Activated naive CD8-positive, alpha-beta T cell treated with anti-CD3 and anti-CD28 coated beads, Interleukin-2, amount 50 U/mL, for 24 hours (primary cell): ENCODE results near the gene LAMA4.

Experiments used
- ATAC-seq: fragments of 150-1000 bp; cut with Tn5 transposase; one replicate; pipeline ENCODE4 v1.10.0; 2021
- DNase-seq: peaks from one replicate; pipeline ENCODE4 v3.0.0; 2021
- H3K27ac Mint-ChIP-seq: one replicate; pipeline ENCODE4 v1.8.0; 2021; ENCODE audit warnings: mild to moderate bottlenecking, mixed read lengths
- H3K27me3 Mint-ChIP-seq: one replicate; pipeline ENCODE4 v1.8.0; 2021; ENCODE audit warnings: mixed read lengths
- H3K36me3 Mint-ChIP-seq: one replicate; pipeline ENCODE4 v1.8.0; 2021; ENCODE audit warnings: low read depth, mixed read lengths
- H3K4me1 Mint-ChIP-seq: one replicate; pipeline ENCODE4 v1.8.0; 2021; ENCODE audit warnings: mixed read lengths
- H3K4me3 Mint-ChIP-seq: one replicate; pipeline ENCODE4 v1.8.0; 2021; ENCODE audit warnings: mild to moderate bottlenecking, moderate library complexity, mixed read lengths
- H3K9me3 Mint-ChIP-seq: one replicate; pipeline ENCODE4 v1.8.0; 2021; ENCODE audit warnings: mixed read lengths

The LAMA4 gene

GRCh38 chr6:112188906-112189305 is 65.5 kb downstream of the LAMA4 start:
- Mint-ChIP-seq H3K4me1 (no peaks in the 10 kb centered on the region), H3K9me3 (no peaks in the 10 kb centered on the region), H3K36me3 (no peaks in the 10 kb centered on the region), H3K27ac (no peak overlapping the region), H3K27me3 (peaks cover 19% of the 10 kb centered on the region), H3K4me3 (no peak overlapping the region)
- DNase-seq = no peak
- no peak for ATAC-seq

GRCh38 chr6:112187736-112188135 is 66.6 kb downstream of the LAMA4 start:
- DNase-seq (no peak), ATAC-seq (no peak)
- H3K27me3 Mint-ChIP-seq = peaks cover 19% of the 10 kb centered on the region
- H3K27ac Mint-ChIP-seq = no peak overlapping the region
- no peak overlapping the region for H3K4me3 Mint-ChIP-seq
- no peaks in the 10 kb centered on the region for H3K9me3 Mint-ChIP-seq
- H3K36me3 Mint-ChIP-seq = no peaks in the 10 kb centered on the region
- H3K4me1 Mint-ChIP-seq = no peaks in the 10 kb centered on the region

- no peak overlapping the region for H3K27ac Mint-ChIP-seq
- no peak for ATAC-seq
- H3K9me3 Mint-ChIP-seq = no peaks in the 10 kb centered on the region
- peaks cover 18% of the 10 kb centered on the region for H3K27me3 Mint-ChIP-seq
- no peak for DNase-seq
- no peaks in the 10 kb centered on the region for H3K4me1 Mint-ChIP-seq
- no peaks in the 10 kb centered on the region for H3K36me3 Mint-ChIP-seq
- no peak overlapping the region for H3K4me3 Mint-ChIP-seq
These were observed 69.4 kb downstream of the LAMA4 start for GRCh38 chr6:112184951-112185350.

- Mint-ChIP-seq H3K4me3 (no peak overlapping the region), H3K4me1 (no peaks in the 10 kb centered on the region), H3K27ac (no peak overlapping the region), H3K9me3 (no peaks in the 10 kb centered on the region), H3K36me3 (no peaks in the 10 kb centered on the region), H3K27me3 (peaks cover 19% of the 10 kb centered on the region)
- no peak for ATAC-seq
- DNase-seq = no peak
These were observed 71.1 kb downstream of the LAMA4 start for GRCh38 chr6:112183271-112183671.

- Mint-ChIP-seq H3K9me3 (no peaks in the 10 kb centered on the region), H3K27me3 (peaks cover 19% of the 10 kb centered on the region)
These were observed 73.2 kb downstream of the LAMA4 start for GRCh38 chr6:112181130-112181529.

GRCh38 chr6:112180095-112180820 is 74.1 kb downstream of the LAMA4 start:
- H3K9me3 Mint-ChIP-seq = no peaks in the 10 kb centered on the region
- peak; percentile 43 for DNase-seq
- no peaks in the 10 kb centered on the region for H3K36me3 Mint-ChIP-seq
- H3K27me3 Mint-ChIP-seq = peaks cover 24% of the 10 kb centered on the region
- H3K27ac Mint-ChIP-seq = no peak overlapping the region
- no peak overlapping the region for H3K4me3 Mint-ChIP-seq
- ATAC-seq = peak; percentile 66
- H3K4me1 Mint-ChIP-seq = no peaks in the 10 kb centered on the region

More at GRCh38 chr6:112181130-112181529, 73.2 kb downstream of the LAMA4 start:
- no peak overlapping the region for H3K27ac Mint-ChIP-seq
- DNase-seq (no peak), ATAC-seq (no peak)
- H3K4me3 Mint-ChIP-seq = no peak overlapping the region
- H3K36me3 Mint-ChIP-seq = no peaks in the 10 kb centered on the region
- H3K4me1 Mint-ChIP-seq = no peaks in the 10 kb centered on the region

- H3K27me3 Mint-ChIP-seq = peaks cover 22% of the 10 kb centered on the region
These were observed 74.7 kb downstream of the LAMA4 start for GRCh38 chr6:112179631-112180030.

GRCh38 chr6:112178846-112179245 is 75.5 kb downstream of the LAMA4 start:
- DNase-seq (no peak), ATAC-seq (no peak)
- Mint-ChIP-seq H3K4me1 (no peaks in the 10 kb centered on the region), H3K36me3 (no peaks in the 10 kb centered on the region), H3K9me3 (no peaks in the 10 kb centered on the region), H3K27ac (no peak overlapping the region), H3K4me3 (no peak overlapping the region), H3K27me3 (peaks cover 19% of the 10 kb centered on the region)

More at GRCh38 chr6:112179631-112180030, 74.7 kb downstream of the LAMA4 start:
- Mint-ChIP-seq H3K4me3 (no peak overlapping the region), H3K27ac (no peak overlapping the region), H3K4me1 (no peaks in the 10 kb centered on the region), H3K9me3 (no peaks in the 10 kb centered on the region), H3K36me3 (no peaks in the 10 kb centered on the region)
- ATAC-seq = no peak
- DNase-seq = no peak

- H3K4me3 Mint-ChIP-seq = no peak overlapping the region
- no peaks in the 10 kb centered on the region for H3K9me3 Mint-ChIP-seq
- H3K4me1 Mint-ChIP-seq = no peaks in the 10 kb centered on the region
- no peak overlapping the region for H3K27ac Mint-ChIP-seq
- no peaks in the 10 kb centered on the region for H3K36me3 Mint-ChIP-seq
- ATAC-seq (no peak), DNase-seq (no peak)
- H3K27me3 Mint-ChIP-seq = peaks cover 19% of the 10 kb centered on the region
These were observed 77.3 kb downstream of the LAMA4 start for GRCh38 chr6:112177092-112177491.

GRCh38 chr6:112176175-112176574 is 78.2 kb downstream of the LAMA4 start:
- H3K4me1 Mint-ChIP-seq = no peaks in the 10 kb centered on the region
- no peak overlapping the region for H3K4me3 Mint-ChIP-seq
- no peaks in the 10 kb centered on the region for H3K36me3 Mint-ChIP-seq
- ATAC-seq = no peak
- DNase-seq = no peak
- no peak overlapping the region for H3K27ac Mint-ChIP-seq
- peaks cover 21% of the 10 kb centered on the region for H3K27me3 Mint-ChIP-seq
- H3K9me3 Mint-ChIP-seq = no peaks in the 10 kb centered on the region

- H3K4me3 Mint-ChIP-seq = no peak overlapping the region
- H3K36me3 Mint-ChIP-seq = no peaks in the 10 kb centered on the region
- H3K27me3 Mint-ChIP-seq = peaks cover 23% of the 10 kb centered on the region
- H3K27ac Mint-ChIP-seq = no peak overlapping the region
- H3K9me3 Mint-ChIP-seq = no peaks in the 10 kb centered on the region
- ATAC-seq = no peak
- H3K4me1 Mint-ChIP-seq = no peaks in the 10 kb centered on the region
- no peak for DNase-seq
These were observed 81.1 kb downstream of the LAMA4 start for GRCh38 chr6:112173221-112173804.

GRCh38 chr6:112172540-112172939 is 81.8 kb downstream of the LAMA4 start:
- H3K36me3 Mint-ChIP-seq = no peaks in the 10 kb centered on the region
- no peak for DNase-seq

GRCh38 chr6:112169541-112169940 is 84.8 kb downstream of the LAMA4 start:
- Mint-ChIP-seq H3K9me3 (no peaks in the 10 kb centered on the region), H3K36me3 (no peaks in the 10 kb centered on the region), H3K4me1 (no peaks in the 10 kb centered on the region), H3K27me3 (peaks cover 26% of the 10 kb centered on the region), H3K27ac (no peak overlapping the region), H3K4me3 (no peak overlapping the region)
- no peak for DNase-seq
- ATAC-seq = no peak

More at GRCh38 chr6:112172540-112172939, 81.8 kb downstream of the LAMA4 start:
- no peaks in the 10 kb centered on the region for H3K4me1 Mint-ChIP-seq
- H3K4me3 Mint-ChIP-seq = no peak overlapping the region
- no peak overlapping the region for H3K27ac Mint-ChIP-seq
- no peaks in the 10 kb centered on the region for H3K9me3 Mint-ChIP-seq
- no peak for ATAC-seq
- peaks cover 23% of the 10 kb centered on the region for H3K27me3 Mint-ChIP-seq

GRCh38 chr6:112163295-112164257 is 90.8 kb downstream of the LAMA4 start:
- peaks cover 14% of the 10 kb centered on the region for H3K4me1 Mint-ChIP-seq
- DNase-seq (peak; percentile 87), ATAC-seq (peak; percentile 99)
- H3K27ac Mint-ChIP-seq = peak overlapping the region; percentile 16
- H3K27me3 Mint-ChIP-seq = peaks cover 45% of the 10 kb centered on the region
- no peaks in the 10 kb centered on the region for H3K9me3 Mint-ChIP-seq
- no peaks in the 10 kb centered on the region for H3K36me3 Mint-ChIP-seq
- H3K4me3 Mint-ChIP-seq = peak overlapping the region; percentile 69
